GM18907 (cell line): ENCODE results near the gene AVPR2.

Experiments used
- ATAC-seq: cut with Tn5 transposase; IDR thresholded peaks from one replicate; pipeline ENCODE4 v1.9.1; 2021; ENCODE audit warnings: mild to moderate bottlenecking, moderate library complexity; ENCODE audit not compliant: unreplicated experiment

AVPR2 gene

DNA sequence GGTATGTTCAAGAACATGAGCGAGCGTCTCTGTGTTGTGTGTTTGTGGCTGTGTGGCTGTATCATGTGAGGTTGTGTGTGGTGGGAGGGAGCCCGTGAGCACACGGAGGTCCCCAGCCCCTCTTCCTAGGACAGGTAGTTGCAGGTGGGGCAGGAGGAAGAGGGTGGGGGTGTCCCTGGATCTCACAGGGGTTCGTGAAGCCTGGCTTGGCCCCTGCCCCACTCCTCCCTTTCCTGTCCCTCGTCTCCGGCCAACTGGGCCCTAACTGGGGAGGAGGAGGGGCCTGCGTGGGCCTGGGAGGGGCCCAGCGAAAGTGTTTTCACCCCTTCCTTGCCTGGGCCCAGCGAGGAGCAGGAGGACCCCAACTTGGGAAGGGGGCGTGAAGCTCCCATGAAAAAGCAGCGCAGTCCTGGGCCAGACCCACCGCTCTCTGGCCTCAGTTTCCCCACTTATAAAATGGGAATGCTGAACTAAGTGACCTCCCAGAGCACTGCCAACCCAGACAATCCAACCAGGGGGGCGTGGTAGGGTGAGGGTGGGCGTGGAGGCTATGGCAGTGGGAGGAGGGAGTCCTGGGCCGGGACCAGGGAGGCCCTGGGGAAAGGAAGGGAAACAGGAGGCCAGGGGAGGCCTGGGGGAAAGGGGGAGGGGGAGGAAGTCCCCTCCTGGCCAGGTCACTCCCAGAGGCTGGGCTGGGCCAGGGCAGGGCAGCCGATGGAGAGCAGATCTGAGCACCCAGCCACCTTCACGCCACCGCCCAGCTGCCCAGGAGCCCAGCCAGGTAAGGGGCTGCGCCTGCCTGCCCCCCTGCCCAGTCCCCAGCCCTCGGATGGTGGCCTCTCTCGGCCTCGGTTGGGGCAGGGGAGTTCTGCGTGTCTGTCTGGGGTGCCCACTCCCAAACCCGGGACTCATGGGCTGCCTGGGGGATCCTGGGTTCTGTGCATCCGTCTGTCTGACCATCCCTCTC, at the start of gene AVPR2:
Gene AVPR2 (plus strand): TSS at position 683 of the 967 bp plus-strand sequence. CDS start 473 bp downstream, outside the sequence.
- ATAC-seq = no peak

DNA sequence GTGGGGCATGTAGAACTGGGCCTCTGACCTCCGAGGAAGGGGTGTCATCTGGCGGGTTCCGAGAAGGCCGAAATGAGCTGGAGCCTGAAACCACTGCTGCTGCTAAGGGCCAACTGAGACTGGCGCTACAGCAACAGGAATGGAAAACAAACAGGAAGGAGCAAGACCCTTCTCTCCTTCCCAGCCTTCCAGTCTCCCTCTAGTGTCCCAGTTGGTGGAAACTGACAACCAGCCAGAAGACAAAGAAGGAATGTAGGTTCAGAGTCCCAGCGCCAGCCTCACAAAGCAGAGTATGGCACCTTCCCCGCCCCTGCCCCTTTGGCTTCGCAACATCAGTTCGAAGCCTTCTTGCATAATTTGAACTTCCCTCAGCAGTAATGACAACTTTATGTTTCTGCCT, 49.8 kb upstream of the AVPR2 start:
- ATAC-seq = no peak

DNA sequence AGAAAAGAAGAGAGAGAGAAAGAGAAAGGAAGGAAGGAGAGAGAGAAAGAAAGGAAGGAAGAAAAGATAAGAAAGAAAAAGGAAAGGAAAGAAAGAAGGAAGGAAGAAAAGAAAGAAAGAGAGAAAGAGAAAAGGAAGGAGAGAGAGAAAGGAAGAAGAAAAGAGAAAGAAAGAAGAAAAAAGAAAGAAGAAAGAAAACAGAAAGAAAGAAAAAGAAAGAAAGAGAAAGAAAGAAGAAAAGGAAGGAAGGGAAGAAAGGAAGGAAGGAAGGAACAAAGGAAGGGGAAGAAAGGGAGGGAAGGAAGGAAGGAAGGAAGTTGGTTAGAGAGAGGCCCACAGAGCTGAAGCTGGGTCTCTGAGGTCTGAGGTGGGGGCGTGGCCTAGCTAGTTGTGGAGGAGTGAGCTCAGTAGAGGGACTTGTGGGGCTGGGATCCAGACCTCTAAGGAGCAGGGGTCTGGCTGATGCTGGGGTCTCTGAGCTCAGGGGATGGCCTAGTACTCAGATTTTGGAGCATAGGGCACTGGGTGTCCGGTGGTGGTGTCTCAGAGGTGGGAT, 47.0 kb upstream of the AVPR2 start:
- ATAC-seq = no peak

DNA sequence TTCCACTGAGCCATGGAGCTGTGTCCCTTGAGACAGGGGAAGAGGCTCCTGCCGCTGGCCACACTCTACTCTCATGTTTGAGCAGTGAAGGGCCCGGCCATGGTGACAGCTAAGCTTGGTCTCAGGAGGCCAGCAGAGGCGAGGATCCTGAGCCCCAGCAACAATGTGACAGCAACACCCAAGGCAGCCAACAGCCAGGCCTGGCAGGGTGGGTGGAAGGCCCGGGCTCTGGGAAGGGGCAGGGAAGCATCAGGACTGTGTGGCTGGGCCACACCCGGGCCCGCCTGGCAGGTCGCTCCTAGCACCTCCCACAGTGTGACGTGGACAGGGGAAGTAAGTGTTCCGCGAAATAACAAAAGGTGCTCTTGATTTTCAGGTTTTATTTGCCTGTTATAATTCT, 43.3 kb upstream of the AVPR2 start:
- ATAC-seq = no peak

DNA sequence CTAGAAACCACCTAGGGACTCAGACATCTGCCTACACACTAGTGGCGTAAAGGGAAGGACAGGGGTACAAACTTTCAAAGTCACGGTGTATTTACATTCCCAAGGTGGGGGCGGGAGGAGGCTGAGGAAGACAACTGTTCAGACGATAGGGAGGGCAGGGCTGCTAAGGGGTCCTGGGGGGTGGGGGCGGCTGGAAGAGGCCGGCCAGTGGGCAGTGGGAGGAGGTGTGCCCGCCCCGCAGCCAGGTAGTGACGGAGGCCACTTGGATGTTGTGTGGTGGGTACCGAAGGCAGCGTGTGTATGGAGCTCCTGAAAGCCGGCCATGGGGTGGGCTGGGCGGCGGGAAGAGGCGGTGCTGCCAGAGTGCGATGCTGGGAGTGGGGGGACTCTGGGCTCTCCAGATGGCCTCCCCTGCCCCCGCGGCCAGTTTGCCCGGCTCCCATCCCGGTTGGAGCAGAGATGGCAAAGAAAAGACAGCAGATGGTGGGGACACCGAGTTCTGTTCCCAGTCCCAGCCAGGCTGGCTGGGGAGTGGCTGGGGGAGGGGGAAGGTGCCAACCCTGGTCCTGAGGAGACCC, 42.7 kb upstream of the AVPR2 start:
- ATAC-seq = no peak

DNA sequence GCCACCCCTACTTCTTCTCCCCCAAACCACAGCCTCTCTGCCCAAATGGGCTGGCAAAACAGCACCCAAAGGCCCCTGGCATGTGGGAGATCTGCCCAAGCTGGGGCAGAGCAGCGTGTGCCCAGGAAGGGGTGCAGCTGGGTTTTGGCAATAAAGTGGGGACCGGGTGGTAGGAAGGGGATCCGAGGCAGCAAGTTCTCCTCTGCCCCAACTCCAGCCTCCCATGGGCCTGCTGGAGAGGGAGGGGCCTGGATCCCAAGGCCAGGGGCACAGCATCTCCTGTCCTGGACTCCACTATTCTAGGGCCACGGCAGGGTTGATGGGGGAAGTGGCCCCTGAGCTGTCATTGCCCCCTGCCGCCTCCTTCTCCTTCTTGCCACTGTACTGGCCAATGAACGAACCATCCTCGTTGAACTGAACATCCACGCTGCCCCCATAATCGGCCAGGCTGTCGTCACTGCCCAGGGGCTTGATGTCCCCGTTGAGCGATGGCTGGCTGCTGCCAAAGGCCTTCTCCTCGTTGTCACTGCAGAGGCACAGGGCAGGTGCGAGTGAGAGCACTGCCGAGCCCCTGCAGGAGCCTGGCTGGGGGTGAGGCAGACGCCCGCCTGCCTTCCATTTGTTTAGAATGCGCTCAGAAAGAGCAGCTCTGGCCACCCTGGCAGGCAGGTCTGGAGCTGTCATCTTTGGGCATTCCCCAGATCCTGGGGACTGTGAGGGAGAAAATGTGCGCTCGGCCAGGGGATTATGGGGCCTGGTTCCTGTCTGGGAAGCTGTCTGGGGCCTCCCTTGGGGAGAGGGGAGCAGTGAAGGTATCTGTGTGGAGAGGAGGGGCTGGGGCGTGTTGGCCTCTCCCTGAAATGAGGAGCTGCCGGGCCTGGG, 41.9 kb upstream of the AVPR2 start:
- ATAC-seq = no peak

DNA sequence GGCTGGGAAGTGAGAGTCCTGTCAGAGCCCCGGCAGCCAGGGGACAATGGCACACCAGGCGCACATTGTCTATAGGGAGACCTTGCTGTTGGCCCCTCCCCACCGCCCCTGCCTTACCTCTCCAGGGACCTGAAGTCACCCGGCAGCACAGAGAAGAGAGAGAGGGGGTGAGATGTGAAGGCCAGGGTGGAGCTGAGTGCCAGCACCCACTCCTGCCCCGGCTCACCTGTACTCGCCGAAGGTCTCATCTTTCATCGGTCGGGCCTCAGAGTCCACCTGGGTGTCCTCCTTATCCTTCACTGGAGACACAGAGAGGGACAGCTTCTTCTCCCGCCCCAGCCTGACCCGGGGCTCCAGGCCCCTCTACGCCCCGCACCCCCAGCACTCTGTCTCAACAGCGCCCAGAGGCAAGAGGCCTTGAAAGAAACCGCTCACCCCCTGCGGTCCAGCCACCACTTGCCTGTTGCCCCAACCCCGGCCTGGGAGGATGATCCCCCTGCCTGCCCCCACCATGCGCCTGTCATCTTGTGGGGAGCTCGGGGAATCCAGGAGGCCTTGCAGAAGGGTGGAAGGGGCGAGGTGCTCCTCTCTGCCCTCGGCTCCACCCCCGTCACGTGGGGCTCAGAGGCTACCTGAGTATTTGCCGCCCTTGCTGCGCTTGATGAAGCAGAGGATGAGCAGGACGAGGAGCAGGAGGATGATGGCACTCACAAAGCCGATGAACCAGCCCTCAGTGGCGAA, 41.1 kb upstream of the AVPR2 start:
- ATAC-seq = no peak

DNA sequence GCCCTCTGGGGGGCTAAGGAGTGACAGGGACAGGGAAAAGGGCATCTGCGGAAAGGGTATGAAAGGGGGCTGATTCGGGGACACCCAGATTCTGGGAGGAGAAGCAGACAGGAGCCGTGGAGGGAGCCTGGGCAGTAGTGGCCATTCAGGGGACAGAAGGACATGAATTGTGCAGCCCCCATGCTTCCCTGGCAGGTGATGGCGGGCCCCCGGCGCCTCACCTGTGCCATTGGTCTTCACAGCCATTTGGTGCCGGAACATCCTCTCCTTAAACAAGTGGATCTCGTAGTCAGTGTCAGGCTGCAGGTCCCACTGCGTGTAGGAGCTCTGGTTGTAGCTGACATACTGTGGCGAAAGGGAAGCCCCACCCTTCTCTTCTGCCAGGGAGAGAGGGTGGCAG, 40.4 kb upstream of the AVPR2 start:
- no peak for ATAC-seq

DNA sequence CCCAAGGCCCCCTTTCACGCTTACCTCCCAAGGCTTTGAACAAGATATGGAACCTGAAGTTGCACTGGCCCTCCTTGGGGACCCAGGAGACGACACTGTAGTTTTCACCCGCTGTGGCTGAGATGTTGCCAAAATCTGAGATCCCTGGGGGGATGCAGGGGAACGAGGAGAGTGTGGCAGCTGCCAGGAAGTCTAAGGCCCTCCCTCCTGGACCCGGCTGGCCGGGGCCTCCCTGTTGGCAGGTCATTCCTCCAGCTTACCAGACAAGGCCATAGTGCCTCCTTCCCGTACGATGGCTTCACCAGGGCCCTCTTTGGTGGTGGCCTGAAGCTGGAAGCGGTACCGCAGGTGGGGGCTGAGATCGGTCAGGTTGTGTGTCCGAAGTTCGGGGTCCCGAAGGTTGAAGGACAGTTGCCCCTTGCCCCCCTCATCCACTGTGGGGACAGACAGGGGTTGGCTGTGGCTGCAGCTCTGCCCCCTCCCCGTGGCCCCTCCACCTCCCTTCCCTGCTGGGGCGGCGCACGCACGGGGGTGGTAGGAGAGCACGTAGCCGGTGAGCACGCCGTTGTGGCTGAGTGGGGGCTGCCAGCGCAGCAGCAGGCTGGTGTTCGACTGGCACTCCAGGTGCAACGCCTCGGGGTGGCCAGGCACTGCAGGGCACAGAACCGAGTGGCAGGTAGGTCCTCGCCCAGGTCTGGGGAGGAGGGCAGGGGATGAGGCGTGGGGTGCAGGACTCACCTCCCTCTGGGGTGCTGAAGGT, 39.7 kb upstream of the AVPR2 start:
- ATAC-seq = no peak

DNA sequence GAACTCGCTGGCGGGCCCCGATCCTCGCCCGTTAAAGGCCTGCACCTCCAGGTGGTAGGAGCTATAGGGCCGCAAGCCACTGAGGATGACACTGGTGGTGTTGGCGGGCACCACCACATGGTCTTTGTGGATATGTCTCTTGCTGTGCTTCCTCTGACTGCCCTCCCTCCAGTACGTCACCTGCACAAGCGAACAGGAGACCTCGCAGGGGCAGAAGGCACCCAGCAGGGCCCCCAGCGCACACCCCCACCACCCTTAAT, 39.2 kb upstream of the AVPR2 start:
- no peak for ATAC-seq

DNA sequence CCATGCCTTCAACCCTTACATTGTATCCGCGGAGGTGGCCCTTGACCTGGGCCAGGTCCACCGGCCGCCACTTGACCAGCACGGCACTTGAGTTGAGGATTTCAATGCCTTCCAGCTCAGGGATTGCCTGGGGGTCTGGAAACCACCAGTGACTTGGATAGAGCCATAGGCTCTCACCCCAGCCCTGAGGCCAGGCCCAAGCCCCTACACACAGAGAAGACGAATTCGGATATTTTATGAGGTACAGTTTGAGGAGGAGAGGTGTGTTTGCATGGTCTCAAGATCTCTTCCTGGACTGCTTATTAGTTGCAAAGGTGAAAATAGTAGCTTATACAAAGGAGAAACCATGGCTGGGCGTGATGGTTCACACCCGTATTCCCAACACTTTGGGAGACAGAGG, 38.8 kb upstream of the AVPR2 start:
- ATAC-seq = no peak

DNA sequence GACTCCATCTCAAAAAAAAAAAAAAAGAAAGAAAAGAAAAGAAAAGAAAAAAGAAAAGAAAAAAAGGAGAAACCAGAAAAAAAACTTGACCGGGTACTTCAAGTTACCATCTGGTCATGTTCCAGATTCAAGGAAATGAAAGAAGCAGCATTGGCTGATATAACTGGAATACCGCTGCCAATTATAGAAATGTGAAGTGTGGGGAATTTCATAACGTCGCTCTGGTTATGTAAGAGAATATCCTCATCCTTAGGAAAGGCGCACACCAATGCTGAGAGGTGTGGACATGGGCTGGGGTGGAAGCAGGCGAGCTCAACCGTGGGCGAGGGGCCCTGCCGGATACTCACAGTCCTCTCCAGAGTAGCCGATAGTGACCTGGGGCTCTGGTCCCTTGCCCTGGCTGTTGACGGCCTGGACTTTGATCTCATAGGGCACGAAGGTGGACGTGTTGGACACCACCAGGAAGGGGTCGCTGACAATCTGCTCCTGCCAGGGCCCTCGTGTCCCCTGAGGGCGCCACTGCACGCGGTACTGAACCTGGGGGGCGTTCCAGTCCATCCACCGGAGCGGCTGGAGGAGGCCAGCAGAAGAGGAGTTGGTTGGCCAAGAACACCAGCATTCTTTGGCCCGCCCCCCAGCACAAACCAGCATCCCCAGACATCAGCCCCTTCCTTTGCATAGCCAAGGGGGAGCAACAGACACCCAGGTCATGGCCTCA, 38.0 kb upstream of the AVPR2 start:
- no peak for ATAC-seq

DNA sequence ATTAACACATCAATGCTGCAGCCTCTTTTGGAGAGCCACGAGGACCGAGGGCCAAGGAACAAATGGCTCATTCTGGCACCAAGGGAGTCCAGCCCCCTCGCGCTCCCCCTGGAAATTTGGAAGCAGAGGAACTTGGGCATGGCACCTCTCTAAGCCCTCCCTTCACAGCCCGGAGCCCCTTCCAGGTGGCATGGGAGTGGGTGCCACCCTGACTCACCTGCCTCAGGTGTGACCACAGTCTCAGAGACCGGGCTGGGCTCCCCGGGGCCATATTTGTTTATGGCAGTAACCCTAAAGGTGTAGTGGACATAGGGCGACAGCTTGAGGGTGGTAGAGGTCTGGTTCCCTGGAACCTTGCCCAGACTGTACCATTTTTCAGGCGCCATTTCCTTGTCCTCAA, 37.3 kb upstream of the AVPR2 start:
- no peak for ATAC-seq

DNA sequence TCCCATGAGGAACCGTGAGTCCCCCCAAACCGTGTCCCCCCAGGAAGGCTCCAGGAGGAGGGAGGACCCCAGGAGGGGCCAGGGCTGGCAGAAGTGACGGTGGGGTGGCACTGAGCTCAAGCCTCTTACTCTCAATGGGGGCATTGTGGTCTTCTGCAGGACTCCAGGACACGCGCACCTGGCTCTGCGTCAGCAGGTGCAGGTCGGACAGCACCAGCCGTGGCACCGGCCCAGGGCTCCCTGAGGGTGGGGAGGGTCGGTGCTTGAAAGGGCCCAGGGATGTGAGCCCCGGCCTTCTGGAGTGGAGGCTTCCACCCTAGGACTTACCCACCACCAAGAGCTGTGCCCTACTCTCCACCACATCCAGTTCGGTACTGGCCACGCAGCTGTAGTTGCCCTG, 36.8 kb upstream of the AVPR2 start:
- ATAC-seq = no peak

DNA sequence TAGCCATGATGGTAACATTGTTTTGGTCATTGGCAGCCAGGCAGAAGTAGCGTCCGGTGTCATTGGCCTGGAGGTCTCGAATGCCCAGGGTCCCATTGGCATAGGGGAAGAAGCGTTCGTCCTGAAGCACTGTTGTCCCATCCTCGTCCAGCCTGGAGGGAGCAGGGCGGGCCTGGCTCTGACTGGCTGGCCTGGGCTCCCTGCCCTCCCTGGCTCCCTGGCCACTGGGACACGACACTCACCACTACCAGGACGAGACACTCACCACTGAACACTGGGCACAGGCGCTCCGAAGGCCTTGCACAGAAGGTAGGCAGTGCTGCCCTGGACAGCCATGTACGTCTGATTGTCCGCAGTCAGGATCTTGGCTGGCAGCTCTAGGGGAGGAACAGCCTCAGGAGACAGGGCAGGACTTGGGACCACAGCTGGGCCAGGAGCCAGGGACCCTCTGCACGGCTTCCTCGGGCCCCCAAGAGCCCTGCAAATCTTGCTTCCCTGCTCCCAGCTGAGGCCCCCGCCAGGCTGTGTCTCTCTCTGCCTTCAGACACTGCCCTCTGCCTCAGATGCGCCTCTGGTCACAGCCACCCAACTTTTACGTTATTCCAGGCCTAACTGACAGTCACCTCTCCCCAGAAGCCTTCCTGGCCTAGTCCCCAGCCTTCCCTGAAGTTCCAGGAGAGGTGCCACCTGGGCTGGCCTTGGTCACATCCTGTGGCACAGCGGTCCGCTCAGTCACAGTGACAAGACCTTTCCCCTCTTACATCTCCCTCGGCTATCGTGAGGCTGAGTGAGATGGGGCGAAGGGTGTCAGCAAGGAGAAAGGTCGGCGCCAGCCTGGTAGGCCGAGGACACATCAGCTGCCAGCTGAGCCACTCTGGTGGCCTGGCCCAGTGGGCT, 35.6 kb upstream of the AVPR2 start:
- ATAC-seq = no peak

DNA sequence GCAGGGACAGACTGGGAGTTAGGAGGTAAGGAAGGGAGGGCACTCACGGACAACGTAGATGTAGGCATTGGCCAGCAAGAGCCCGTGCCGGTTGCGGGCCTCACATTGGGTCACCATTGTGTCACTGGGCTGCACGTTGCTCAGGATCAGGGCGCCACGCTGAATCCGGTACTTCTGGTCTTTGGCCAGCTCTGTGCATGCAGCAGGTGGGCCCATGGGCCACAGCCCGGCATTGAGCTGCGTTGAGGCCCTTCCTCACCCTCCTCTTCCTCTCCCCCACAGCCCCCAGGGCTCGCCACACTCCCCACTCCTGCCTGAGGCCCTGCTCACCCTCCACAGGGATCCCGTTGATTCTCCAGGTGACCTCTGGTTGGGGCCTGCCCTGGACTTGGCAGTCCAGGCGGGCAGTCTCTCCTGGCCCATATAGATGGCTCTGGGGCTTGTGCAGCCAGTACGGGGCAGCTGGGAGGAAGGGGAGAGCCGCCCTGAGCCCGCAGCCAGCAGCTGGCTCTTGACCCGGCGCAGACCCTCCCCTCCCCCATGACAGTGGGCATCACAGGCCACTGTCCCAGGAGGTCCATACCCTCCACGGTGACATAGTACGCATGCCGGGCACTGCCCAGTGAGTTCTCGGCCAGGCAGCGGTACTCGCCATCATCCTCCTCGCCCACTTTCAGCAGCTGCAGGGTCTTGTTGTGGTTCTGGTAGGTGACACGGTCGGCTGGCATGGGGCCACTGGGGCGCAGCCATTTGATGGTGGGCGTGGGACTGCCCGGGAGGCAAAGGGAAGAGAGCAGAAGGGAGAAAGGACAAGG, 34.8 kb upstream of the AVPR2 start:
- no peak for ATAC-seq

DNA sequence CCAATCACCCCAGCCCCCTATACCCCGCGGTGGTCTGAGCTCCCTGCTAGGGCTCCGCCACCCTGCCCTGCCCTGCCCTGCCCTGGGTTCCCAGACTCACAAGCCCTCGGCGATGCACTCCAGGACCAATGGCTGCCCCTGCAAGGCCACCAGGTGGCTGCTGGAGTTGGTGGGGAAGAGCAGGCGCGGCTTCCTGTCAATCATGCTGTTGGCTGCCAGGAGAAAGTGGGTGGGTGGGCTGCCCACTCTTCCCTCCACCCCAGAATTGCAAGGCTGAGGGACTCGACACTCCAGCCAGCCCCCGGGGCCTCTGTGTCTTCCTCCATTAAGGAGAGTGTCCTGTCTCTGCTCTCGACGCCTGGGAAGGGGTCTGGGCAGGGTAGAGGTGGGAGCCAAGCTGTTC, 34.2 kb upstream of the AVPR2 start:
- ATAC-seq = no peak
